HPDE6-E6E7 (cell line): ENCODE measurements around the gene HOXD3.

Experiments used
- DNase-seq: peaks from one replicate; pipeline ENCODE4 v3.0.0; 2011; ENCODE audit warnings: missing footprints; ENCODE audit errors: extremely low spot score

The HOXD3 gene

DNA sequence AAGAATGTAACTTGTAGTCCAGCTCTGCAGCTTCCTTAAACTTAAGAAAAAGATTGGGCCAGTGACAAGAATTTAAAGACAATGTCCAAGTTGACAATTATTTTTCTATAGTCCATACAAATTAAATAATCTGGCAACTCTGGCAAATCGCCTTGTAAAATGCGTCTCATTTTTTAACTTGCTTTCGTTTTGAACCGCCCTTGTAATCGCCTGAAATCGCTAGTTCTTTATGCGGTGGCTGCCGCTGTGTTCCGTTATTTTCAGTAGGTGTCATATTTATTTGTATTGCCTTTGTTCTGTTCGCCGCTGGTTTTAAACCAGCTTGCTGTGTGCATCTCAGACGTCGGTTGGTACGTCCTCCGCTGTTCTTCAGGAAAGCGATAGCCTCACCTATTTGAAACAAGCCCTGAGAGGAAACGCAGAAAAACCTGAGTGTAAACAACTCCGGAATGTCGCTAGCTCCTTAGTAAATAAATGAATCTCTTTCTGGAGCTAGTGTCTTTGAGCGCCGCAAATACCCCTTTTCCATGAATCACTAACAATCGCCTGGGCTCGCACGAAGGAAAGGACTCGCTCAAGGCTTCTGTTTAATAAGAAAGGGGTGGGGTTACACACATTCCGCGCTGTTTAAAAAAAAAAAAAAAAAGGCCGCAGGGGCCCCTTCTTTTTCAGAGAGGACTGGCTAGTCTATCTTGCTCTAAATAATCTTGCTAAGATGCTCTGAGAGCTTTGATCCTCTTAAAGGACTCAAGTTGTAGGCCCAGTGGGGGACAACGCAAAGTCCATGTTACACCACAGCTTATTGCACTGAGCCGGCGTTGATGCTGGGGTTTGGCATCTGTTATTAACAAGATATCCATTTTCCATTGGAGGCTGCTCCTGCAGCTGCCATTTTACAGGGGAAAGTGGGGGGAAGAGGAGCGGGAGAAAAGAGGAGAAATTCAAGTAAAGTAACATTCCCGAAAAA, 24.6 kb upstream of the HOXD3 start:
- DNase-seq: no peak

DNA sequence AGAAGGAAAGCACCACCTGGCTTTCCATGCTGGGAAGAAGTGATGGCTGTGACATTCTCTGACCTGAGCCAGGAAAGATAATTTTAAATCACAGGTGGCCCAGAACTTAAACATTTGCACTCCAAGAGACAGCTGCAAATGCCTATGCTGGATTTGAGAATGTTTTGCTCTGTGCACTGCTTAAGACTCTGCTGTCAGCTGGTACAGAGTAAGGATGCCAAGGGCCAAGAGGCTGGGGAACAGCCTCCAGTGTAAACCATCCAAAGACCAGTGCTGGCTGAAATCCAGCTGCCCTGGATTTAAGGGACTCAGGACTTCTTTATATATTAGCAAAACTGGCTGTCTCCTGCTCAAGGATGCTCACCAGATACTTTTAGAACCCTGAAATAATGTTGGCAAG, 23.7 kb upstream of the HOXD3 start:
- DNase-seq: no peak

GRCh38 chr2:176134035-176134434, 23.1 kb upstream of the HOXD3 start:
- no peak for DNase-seq

DNA sequence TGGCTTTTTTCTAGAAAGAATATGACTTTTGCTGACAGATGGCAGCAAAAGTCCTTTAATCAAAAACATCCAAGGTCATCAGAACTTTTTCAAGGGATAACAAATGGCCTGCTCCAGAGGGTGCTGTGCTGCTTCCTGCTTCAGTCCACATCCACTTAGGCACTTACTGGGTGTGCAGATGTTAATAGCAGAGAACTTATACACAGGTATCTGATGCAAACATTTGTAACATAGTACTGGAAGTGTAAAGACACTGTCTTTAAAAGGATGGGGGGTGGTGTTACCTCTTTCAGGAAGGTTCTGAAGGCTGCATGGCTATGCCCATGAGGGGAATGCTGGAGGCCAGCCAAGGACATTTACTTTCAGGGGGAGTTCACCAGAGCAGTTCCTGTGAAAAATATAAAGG, 22.1 kb upstream of the HOXD3 start:
- DNase-seq: no peak

DNA sequence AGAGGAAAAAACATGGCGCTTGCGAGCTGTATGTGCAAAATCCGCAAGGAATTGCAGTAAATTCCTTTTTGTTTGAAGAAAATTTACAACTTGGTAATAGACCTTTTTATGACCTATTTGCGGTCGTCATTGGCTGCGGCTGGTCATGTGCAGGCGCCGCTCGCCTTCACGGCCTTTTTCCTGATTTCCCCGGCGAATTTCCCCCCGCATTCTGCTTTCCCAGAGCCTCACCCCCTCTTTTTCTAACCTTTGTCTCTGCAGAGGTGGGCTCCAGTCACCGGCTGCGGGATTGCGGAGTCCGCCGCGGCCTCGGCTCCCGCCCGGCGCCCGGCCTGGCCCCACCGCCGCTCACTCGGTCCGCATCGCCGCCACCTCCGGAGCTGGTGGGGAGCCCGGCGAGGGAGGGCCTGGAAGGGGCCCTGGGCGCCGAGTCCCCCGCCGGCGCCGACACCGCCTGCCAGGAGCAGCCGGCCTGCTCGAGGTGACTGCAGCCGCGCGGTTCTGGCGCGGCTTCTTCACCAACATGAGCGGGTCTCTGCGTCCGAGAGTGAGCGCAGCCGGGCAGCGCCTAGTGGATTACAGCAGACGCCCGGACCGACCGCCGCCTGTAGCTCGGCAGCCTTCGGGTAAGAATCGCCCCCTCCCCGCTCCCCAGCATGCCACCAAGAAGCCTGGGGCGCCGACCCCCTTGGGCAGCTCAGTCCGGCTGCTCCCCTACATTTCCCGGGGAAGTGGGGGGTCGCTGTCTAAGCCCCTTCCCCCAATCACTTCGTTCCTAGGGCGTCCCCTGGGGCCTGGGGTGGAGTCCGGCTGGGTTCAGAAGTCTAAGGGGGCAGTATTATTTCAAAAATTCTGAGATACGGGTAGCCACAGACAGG, 20.5 kb upstream of the HOXD3 start:
- DNase-seq: no peak

DNA sequence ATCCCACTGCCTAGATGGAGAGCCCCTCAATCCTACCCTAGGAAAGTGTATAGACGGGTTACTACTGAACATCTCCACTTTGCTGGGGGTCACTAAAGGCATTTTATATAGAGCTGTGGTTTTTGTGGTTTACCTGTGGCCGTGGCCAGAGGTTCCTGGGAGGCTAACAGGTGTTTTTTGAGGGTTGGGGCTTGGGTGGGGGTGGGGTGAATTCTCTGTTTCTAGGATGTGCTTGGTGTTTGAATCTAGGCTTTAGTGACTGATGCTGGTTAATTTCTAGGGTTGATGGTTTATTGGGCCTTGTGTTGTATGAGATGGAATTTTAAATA, 19.9 kb upstream of the HOXD3 start:
- no peak for DNase-seq

DNA sequence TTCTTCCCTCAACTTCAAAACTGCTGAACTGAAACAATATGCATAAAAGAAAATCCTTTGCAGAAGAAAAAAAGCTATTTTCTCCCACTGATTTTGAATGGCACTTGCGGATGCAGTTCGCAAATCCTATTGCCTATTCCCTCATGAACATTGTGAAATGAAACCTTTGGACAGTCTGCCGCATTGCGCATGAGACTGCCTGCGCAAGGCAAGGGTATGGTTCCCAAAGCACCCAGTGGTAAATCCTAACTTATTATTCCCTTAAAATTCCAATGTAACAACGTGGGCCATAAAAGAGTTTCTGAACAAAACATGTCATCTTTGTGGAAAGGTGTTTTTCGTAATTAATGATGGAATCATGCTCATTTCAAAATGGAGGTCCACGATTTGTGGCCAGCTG, 19.2 kb upstream of the HOXD3 start:
- no peak for DNase-seq

- DNase-seq: no peak
Measured at GRCh38 chr2:176138526-176138922, 18.6 kb upstream of the HOXD3 start.

GRCh38 chr2:176138923-176139660, 18.0 kb upstream of the HOXD3 start:
- no peak for DNase-seq

DNA sequence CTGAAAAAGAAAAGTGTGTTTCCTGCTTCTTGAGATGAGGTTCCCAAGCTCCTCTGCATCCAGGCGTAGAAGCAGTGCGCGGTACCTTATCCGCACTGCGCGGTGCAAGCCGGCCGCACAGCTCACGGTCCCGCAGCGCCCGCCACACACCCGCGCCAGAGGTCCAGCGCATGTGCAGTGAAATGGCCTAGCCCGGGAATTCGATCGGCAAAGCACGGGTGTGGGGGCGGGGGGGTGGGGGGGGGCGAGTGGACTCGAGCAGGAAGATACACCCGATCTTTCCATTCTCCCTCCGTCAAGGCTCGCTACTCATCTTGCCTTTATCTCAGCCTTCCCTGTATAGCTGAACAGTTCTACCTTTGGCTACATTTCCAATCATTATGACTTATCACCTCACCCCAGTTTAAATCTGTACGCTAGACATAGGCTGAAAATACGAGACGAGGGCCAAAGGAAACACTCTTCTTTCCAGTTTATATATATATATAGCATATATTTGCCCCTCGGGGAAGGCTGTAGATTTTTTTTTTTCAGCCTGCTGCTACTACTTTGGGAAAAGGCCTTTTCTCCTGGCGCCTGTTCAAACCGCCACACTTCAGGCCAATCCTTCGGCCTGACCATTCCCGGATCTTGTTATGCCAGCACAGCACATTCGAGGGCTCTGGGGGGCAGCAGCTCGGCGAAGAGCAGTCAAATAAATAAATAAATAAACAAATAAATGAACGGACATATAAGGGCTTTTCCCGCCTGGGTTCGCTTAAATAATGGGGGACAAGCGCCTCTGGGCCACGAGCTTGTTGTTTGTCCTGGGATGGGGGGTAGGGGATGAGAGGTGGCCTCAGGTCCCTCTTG, 17.2 kb upstream of the HOXD3 start:
- no peak for DNase-seq

DNA sequence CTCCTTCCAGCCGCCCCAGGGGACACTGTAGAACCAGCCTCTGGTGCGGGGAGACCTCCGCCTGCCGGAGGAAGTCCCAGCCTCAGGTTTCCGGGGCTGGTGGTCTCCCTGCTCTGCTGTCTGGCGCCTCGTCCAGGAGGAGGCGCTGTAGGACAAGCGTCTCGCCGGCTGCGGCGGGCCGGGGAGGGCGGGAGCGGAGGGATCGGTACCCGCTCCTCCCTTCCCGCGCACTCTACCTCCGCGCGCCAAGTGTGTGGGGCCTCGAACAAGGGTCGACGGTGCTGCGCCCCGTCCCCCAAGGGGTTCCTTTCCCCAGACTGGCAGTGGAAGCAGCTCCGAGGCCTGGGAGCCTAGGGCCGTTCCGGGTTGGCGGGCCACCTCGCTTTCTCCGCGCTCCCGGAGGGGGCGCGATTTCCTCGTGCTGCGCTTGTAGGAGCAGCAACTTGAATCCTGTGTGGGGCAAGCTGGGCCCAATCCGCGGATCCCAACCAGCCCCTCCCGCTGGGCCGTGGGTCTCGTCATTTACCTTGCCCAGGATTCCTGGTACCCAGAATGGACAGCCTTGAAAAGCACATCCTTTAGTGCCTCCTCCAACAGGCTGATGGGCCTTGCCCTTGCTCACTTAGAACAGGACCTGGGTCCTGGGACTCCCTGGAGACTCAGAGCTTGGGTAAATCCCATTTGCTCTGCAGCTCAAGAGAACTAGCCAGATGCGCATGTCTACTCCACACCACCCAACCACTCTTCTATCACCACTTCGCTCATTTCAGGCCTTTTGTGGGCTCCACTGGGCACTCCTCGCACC, 16.4 kb upstream of the HOXD3 start:
- DNase-seq: peak; percentile 82

- DNase-seq: no peak
Measured at GRCh38 chr2:176142281-176142680, 14.8 kb upstream of the HOXD3 start.

DNA sequence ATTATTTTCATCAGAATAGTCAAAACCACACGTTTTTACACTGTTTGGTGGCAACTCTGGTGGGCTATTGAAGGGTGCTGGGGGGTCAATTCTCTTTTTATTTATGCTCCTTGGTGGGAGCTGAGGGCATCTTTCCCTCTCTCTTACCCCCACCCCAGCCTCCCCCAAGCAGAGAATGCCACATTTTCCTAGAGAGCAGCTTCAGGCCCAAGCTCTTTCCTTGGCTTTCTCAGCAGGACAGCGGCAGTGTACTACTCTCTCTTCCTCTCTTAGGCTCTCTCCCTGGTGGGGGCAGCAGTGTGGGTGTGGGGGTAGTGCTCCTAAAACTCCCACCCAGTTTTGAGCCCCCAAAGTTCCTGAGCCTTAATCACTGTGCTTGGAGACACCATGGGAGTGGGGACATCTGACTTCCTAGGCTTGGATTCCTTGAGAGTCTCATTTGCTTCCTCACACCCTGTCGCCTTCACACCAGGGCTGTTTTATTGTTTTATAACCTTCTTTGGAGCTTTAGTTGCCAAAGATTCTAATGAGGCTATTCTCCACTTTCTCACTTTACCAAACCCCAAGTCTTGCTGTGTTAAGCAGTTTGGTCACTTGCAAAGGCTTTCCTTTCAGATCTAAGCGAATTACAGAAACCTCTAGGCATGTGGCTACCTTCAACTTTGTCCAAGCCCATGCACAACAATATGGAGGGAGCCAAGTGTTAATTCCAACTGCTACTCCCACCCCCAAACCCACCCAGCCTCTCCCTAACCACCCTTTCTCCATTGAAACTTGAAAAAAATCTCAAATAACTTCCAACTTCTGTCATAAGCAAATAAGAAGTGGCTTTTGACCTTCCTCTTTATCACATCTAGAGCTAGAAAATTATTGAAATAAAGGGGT, 11.8 kb upstream of the HOXD3 start:
- no peak for DNase-seq

DNA sequence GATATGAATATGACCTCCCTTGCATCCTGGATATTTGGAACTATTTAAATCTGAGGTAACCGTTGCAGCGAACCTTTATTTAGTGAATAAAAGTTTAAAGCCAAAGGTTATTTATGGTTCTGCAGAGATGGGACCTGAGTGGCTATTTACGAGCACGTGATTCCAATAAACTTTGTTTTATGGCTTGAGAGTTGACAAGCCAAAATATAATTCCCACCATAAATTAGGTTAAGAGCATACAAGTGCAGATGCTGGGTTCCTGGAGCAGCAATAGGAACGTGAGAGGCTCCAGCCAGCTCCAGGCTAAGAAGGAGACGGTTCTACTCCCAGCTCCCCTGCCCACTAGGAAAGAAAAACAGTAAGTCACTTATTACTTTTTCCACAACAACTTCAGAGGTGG, 11.0 kb upstream of the HOXD3 start:
- DNase-seq: no peak

- DNase-seq: no peak
Measured at GRCh38 chr2:176146645-176147044, 10.5 kb upstream of the HOXD3 start.

DNA sequence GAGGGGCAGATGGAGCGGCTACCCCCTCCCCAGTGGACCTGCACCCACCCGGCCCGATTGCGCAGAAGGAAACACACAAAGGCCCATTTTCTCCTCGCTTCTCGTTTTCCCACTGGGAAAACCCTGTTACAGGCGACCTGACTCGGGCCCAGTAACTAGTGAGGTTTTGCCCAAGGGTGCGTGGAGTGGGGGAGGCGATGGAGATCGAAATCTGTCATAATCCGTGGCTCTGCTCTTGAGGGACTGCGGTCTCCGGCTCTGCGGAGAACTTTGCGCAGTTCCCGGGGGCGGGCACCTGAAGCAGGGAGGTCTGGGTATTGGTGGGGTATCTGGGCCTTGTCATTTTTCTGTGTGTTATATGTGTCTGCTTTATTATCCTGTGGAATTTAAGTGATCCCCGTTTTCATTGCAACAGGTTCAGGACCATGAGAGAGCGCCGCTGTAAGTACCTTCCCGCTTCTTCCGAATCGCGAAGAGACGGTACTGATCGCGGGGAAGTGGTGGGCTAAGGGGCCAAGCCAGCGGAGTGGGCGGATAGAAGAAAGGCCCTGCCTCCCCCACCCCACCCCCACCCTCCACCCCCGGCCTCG, 9.8 kb upstream of the HOXD3 start:
- no peak for DNase-seq

GRCh38 chr2:176147800-176148496, 9.2 kb upstream of the HOXD3 start:
- DNase-seq: no peak

DNA sequence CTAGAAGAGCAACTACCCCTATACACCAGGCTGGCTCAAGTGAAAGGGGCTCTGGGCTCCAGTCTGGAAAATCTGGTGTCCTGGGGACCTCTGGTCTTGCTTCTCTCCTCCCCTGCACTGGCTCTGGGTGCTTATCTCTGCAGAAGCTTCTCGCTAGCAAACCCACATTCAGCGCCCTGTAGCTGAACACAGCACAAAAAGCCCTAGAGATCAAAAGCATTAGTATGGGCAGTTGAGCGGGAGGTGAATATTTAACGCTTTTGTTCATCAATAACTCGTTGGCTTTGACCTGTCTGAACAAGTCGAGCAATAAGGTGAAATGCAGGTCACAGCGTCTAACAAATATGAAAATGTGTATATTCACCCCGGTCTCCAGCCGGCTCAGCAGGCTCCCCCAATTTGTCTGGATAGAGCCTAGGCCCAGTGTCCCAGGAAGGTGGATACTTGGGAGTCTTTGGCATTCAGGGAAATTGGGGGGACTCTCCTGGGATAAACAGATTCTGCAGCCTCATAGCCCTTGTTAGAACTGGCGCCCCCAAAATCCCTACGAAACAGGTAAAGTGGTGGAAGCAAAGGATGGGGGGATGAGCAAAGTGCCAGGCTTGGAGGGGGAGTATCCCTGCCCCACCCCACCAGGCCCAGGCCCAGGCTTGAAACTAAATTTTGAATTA, 8.2 kb upstream of the HOXD3 start:
- DNase-seq: no peak
